WERI-Rb-1 (cell line): ENCODE measurements around the gene SNAPC4.

Experiments used
- DNase-seq: peaks from one replicate; pipeline ENCODE4 v3.0.0-alpha.2; 2020
- H3K27ac ChIP-seq: fragments of 250-450 bp; sonication (Bioruptor Pico); 2 replicates; pipeline ENCODE4 v1.5.1; 2020; ENCODE audit warnings: mild to moderate bottlenecking, moderate library complexity
- H3K27me3 ChIP-seq: fragments of 250-450 bp; sonication (Bioruptor Pico); 2 replicates; pipeline ENCODE4 v1.5.1; 2021; ENCODE audit warnings: mild to moderate bottlenecking, low read depth, moderate library complexity; ENCODE audit not compliant: insufficient read depth, severe bottlenecking
- H3K36me3 ChIP-seq: fragments of 250-450 bp; sonication (Bioruptor Pico); 2 replicates; pipeline ENCODE4 v1.5.1; 2020; ENCODE audit warnings: mild to moderate bottlenecking, moderate library complexity
- H3K4me3 ChIP-seq: 2 replicates; pipeline ENCODE4 v1.5.1; 2011; ENCODE audit warnings: low read depth, mild to moderate bottlenecking, control low read depth, low read length
- H3K9me3 ChIP-seq: fragments of 250-450 bp; sonication (Bioruptor Pico); 2 replicates; pipeline ENCODE4 v1.5.1; 2021; ENCODE audit warnings: mild to moderate bottlenecking, moderate library complexity; ENCODE audit not compliant: severe bottlenecking
- CTCF ChIP-seq: IDR thresholded peaks from 2 replicates; pipeline ENCODE4 v1.5.1; 2011; ENCODE audit warnings: low read depth, mild to moderate bottlenecking, control low read depth, inconsistent platforms, low read length

SNAPC4 gene

GRCh38 chr9:136443687-136444086 is 43.7 kb upstream of the SNAPC4 start:
- H3K36me3 ChIP-seq, result peaks cover 80% of the 10 kb centered on the region
- H3K9me3 ChIP-seq, result no peaks in the 10 kb centered on the region
- no peaks in the 10 kb centered on the region for H3K27me3 ChIP-seq
- TF ChIP-seq CTCF, result no peak
- DNase-seq, result no peak
- no peak overlapping the region for H3K4me3 ChIP-seq
- H3K27ac ChIP-seq, result no peak overlapping the region

- peaks cover 81% of the 10 kb centered on the region for H3K36me3 ChIP-seq
- TF ChIP-seq CTCF, result no peak
These were observed 43.1 kb upstream of the SNAPC4 start for GRCh38 chr9:136443087-136443486.

GRCh38 chr9:136442265-136442664 is 42.3 kb upstream of the SNAPC4 start:
- peaks cover 81% of the 10 kb centered on the region for H3K36me3 ChIP-seq

More at GRCh38 chr9:136443087-136443486, 43.1 kb upstream of the SNAPC4 start:
- H3K9me3 ChIP-seq, result no peaks in the 10 kb centered on the region
- H3K27ac ChIP-seq, result no peak overlapping the region
- H3K4me3 ChIP-seq, result no peak overlapping the region
- DNase-seq, result no peak
- no peaks in the 10 kb centered on the region for H3K27me3 ChIP-seq

GRCh38 chr9:136441681-136442245 is 41.8 kb upstream of the SNAPC4 start:
- Histone ChIP-seq H3K9me3 (no peaks in the 10 kb centered on the region), H3K27ac (no peak overlapping the region), H3K4me3 (no peak overlapping the region), H3K36me3 (peaks cover 81% of the 10 kb centered on the region), H3K27me3 (no peaks in the 10 kb centered on the region)
- TF ChIP-seq CTCF, result no peak
- DNase-seq, result no peak

More at GRCh38 chr9:136442265-136442664, 42.3 kb upstream of the SNAPC4 start:
- Histone ChIP-seq H3K27ac (no peak overlapping the region), H3K27me3 (no peaks in the 10 kb centered on the region), H3K4me3 (no peak overlapping the region), H3K9me3 (no peaks in the 10 kb centered on the region)
- no peak for DNase-seq
- TF ChIP-seq CTCF, result no peak

- TF ChIP-seq CTCF, result no peak
- H3K4me3 ChIP-seq, result no peak overlapping the region
- no peaks in the 10 kb centered on the region for H3K9me3 ChIP-seq
- no peak for DNase-seq
- no peak overlapping the region for H3K27ac ChIP-seq
- no peaks in the 10 kb centered on the region for H3K27me3 ChIP-seq
- H3K36me3 ChIP-seq, result peaks cover 83% of the 10 kb centered on the region
These were observed 41.3 kb upstream of the SNAPC4 start for GRCh38 chr9:136441191-136441680.
